Right lobe of liver (tissue), 6 donors: ENCODE measurements around the gene KRT7. TPM values are rescaled to one million over a fixed set of nuclear protein-coding genes. Genes with fewer than 3 reads are reported as not detected.
A peak's percentile ranks its signal among the peaks of the same experiment; 100 is the strongest.

Experiments
- ATAC-seq, 4 donors: fragments of 200-7000 bp; cut with Tn5 transposase; one replicate each; pipeline ENCODE4 v1.9.1; 2020; ENCODE audit warnings: mild to moderate bottlenecking in 4 of 4, moderate library complexity in 4 of 4
- DNase-seq, 3 donors: peaks; one replicate each; pipeline ENCODE4 v3.0.0-alpha.2; 2020
- H3K27ac ChIP-seq, 3 donors: fragments of 200-600 bp; one replicate each; pipeline ENCODE4 v1.8.0; 2022
- H3K27me3 ChIP-seq, 2 donors: fragments of 200-600 bp; one replicate each; pipeline ENCODE4 v1.8.0; 2022
- H3K36me3 ChIP-seq, 4 donors: fragments of 200-600 bp; sonication (generic) in 1 of 4; one replicate each; pipeline versions ENCODE4 v1.5.1 to v1.8.0; 2017 to 2022; ENCODE audit warnings: control low read depth in 1 of 4
- H3K4me1 ChIP-seq, 4 donors: fragments of 200-600 bp; sonication (generic) in 1 of 4; one replicate each; pipeline versions ENCODE4 v1.5.1 to v1.8.0; 2017 to 2022; ENCODE audit warnings: control low read depth in 1 of 4
- H3K4me3 ChIP-seq, 3 donors: fragments of 200-600 bp; one replicate each; pipeline ENCODE4 v1.8.0; 2022
- H3K9me3 ChIP-seq, 4 donors: fragments of 200-600 bp; sonication (generic) in 1 of 4; one replicate each; pipeline versions ENCODE4 v1.5.1 to v1.8.0; 2017 to 2022; ENCODE audit warnings: control low read depth in 1 of 4
- POLR2A ChIP-seq: fragments of 450-650 bp; IDR thresholded peaks from one replicate; pipeline ENCODE4 v1.6.1; 2017; ENCODE audit warnings: antibody characterized with exemption, mild to moderate bottlenecking
- WGBS: methylation state at CpG from one replicate; pipeline ENCODE4 v1.1.6; 2018; ENCODE audit warnings: low coverage, low lambda C conversion rate; ENCODE audit not compliant: insufficient coverage; ENCODE audit errors: missing lambda C conversion rate; 5-methylcytosine and 5-hydroxymethylcytosine counted together
- intact Hi-C, 2 donors: fragments of 100-400 bp; cut with DNase I; formaldehyde crosslinking; loops; one replicate each; pipeline versions ENCODE4 v1.11.2 to v1.14.1; 2022
- total RNA-seq, 6 experiments: library from RNA; depleted of rRNA in 2 of 6; stranded (reverse); fragments of >200 nt in 2 of 6; fragmentation: NEBNext Ultra II Directional in 3 of 6; extraction: Animal tissue kit (Norgen Biotek cat#: 25700) in 3 of 6; gene quantifications; one replicate each; pipeline versions ENCODE4 v1.1.0 to v1.2.4, GENCODE V29; 2016 to 2023
- TF ChIP-seq, protein P1 (sequence below), 4 donors: fragments of 200-600 bp in 3 of 4; fragments of 450-650 bp in 1 of 4; IDR thresholded peaks; one replicate each; pipeline versions ENCODE4 v1.5.1 to v1.8.0; 2016 to 2022; ENCODE audit warnings: antibody characterized with exemption in 4 of 4, mild to moderate bottlenecking in 2 of 4
- donor health status: DM: no; HTN: yes; CAD: no.
- donor health status: DM: no; HTN: no; CAD: no.
- donor health status: DM: no; HTN: no; CAD: no.
- donor health status: DM: no; HTN: yes; CAD: no.
- donor health status: DM: no; HTN: yes; CAD: no.

Gene KRT7
- total RNA-seq, 6 experiments from 2014 or later, result 3.4 to 19.2 (median 10.7) TPM

DNA sequence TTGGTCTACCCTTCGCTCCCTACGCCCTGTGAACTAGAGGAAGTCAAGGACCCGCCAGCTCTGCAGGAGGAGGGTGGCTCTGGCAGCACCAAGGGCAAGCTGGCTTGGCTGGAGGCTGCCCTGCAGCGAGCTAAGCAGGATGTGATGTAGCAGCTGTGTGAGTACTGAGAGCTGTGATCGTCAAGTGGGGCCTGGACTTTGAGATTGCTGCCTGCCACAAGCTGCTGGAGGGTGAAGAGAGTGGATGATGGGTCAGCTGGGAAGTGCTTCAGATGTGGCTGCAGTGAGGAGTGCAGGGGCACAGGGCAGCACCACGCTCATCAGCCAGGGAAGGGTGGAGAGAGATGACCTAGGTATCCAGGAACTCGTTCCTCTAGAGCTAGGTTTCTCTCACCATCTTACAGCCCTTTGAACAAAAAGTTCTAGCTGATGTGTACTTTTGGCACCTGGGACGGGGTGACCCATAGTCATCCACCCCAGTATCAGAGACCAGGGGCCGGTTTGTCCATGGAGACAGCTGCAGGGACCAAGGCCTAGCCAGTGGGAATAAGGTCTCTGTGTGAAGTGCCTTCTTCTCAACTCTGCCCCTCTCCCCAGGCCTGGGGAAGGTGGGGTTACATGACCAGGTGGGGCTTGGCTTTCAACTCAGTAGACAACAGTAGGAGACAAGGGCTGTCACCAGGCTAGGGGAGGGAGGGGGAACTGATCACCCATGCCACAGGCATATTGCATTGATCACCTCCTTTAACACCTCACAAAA, 44.6 kb downstream of the KRT7 start:
- 51% methylated on average over 3 of the region's 9 CpGs for WGBS
- TF ChIP-seq, protein P1, sequence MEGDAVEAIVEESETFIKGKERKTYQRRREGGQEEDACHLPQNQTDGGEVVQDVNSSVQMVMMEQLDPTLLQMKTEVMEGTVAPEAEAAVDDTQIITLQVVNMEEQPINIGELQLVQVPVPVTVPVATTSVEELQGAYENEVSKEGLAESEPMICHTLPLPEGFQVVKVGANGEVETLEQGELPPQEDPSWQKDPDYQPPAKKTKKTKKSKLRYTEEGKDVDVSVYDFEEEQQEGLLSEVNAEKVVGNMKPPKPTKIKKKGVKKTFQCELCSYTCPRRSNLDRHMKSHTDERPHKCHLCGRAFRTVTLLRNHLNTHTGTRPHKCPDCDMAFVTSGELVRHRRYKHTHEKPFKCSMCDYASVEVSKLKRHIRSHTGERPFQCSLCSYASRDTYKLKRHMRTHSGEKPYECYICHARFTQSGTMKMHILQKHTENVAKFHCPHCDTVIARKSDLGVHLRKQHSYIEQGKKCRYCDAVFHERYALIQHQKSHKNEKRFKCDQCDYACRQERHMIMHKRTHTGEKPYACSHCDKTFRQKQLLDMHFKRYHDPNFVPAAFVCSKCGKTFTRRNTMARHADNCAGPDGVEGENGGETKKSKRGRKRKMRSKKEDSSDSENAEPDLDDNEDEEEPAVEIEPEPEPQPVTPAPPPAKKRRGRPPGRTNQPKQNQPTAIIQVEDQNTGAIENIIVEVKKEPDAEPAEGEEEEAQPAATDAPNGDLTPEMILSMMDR (IDR thresholded peaks at IDR 0.05), result no peak
- TF ChIP-seq POLR2A, result no peak
- no peak for ATAC-seq
- Histone ChIP-seq H3K9me3 (no peaks in the 10 kb centered on the region), H3K36me3 (no peaks in the 10 kb centered on the region), H3K4me3 (no peak overlapping the region), H3K27me3 (no peaks in the 10 kb centered on the region), H3K27ac (no peak overlapping the region), H3K4me1 (no peaks in the 10 kb centered on the region)
- DNase-seq, result no peak
- intact Hi-C loops, result no loop called here

DNA sequence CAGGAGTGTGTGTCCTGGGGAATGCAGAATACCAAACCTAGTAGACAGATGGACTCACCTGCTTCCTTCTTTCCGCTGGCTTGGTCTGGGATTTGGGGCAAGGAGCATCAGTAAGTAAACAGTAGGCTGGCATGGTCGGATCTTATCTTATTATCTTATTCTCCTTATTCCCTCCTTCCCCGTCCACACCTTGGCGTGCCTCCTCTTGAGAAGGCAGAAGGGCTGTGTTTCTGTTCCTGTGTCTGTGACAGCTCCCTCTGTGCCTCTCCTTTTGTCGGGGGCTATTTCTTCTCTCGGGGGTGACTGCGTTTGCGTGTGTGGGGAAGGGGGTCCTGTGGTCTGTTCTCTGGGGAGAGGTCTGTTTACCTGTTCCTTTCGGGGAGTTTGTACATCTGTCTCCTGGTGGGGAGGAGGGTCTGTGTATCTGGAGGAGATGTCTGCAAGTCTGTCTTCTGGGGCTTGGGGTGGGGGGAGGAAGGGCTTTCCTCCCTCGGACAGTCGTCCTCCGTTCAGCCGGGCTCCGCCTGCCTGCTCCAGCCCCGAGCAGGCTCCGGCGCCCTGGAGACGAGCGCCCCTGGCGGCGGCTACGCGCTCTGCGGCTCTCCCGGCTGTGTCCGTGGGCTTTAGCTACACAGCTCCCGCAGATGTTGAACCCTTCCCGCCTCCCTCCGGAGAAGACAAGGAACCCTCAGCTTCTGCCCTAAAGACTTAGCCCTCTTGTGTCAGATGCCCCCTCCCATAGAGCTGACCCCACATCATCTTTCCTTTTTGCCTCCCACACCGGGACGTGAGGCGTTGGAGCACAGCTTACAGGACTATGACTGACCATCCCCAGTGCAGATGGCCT, 45.8 kb downstream of the KRT7 start:
- intact Hi-C loops, result no loop called here
- 37% methylated on average over 7 of the region's 32 CpGs for WGBS
- H3K27ac ChIP-seq, result no peak overlapping the region
- H3K27me3 ChIP-seq, result no peaks in the 10 kb centered on the region
- H3K36me3 ChIP-seq, result no peaks in the 10 kb centered on the region
- no peak overlapping the region for H3K4me3 ChIP-seq
- ATAC-seq (peak; percentile 91 to 97 (median 94)), DNase-seq (peak; percentile 74 to 82 (median 79))
- TF ChIP-seq, protein P1 (IDR thresholded peaks at IDR 0.05), result peak; percentile 88 to 98 (median 98)
- TF ChIP-seq POLR2A, result no peak
- H3K9me3 ChIP-seq, result no peaks in the 10 kb centered on the region
- H3K4me1 ChIP-seq, result no peaks in the 10 kb centered on the region

DNA sequence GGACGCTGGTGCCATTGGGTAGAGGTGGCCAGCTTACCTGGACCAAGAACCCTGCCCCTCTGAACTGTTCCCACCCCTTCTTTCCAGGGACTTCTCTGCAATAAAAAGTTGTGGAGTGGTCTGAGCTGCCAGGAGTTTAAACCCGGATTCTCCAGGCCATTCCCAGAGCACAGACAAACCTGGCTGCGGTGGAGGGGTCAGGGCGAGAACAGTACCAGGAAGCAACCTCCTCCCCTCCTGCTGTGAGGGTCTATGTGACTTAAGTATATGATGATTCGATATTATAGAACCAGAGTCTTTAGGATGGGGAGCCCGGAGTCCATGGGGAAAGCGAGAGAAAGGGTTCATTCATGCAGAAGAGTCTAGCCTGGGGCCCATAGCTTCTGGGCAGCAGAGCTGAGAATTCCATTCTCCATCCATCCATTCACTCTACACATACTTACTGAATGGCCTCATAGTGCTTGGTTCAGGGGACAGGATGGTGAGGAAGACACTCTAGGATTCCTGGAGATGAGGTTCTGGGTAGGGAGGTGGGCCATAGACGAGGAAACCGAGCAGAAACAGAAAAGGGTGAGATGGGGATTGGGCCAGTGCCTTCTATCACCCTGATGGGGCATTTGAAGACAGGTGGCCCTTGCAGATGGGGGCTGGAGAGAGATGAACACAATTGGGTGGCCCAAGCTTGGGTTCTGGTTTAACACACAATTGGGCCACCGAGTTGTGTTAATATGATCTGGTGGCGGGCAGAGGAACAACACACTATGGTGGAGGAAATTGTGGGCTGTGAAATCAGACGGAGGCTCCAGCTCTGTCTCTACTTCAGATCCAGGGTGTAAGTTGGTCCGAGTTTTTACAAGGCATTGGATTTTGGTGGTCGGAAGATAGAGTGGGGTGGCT, 46.6 kb downstream of the KRT7 start:
- H3K4me1 ChIP-seq, result no peaks in the 10 kb centered on the region
- no peak for ATAC-seq
- H3K27me3 ChIP-seq, result no peaks in the 10 kb centered on the region
- intact Hi-C loops, result no loop called here
- no peak overlapping the region for H3K27ac ChIP-seq
- TF ChIP-seq, protein P1 (IDR thresholded peaks at IDR 0.05), result no peak
- no peak for TF ChIP-seq POLR2A
- H3K36me3 ChIP-seq, result no peaks in the 10 kb centered on the region
- H3K4me3 ChIP-seq, result no peak overlapping the region
- WGBS, result 72% methylated on average over 12 of the region's 14 CpGs
- DNase-seq, result no peak
- H3K9me3 ChIP-seq, result no peaks in the 10 kb centered on the region

DNA sequence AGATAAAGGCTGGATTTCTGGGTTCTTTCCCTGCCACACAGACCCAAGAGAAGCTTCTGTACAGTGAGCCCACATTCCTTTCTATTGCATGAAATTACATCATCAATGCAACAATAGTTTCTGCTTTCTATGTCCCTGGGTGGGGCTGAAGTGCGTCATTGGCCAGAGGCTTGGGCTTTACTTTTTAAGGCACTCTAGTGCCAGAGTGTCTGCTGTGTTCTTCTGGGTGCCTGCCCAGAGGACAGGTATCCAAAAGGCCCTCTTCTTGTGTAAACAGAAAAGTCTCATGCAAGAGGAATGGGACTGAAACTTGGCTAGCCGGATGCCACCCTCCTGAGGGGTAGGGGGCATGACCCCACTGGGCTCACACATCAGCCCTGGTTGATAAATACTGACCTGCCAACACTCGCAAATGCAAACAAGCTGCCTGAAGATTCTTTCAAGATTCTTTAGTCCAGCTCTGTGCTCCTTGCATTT, 47.3 kb downstream of the KRT7 start:
- WGBS, result 35% methylated on average over 3 of the region's 3 CpGs
- no peak overlapping the region for H3K27ac ChIP-seq
- H3K36me3 ChIP-seq, result no peaks in the 10 kb centered on the region
- DNase-seq, result peak in 1 of 3 donors; percentile 45
- no peak overlapping the region for H3K4me3 ChIP-seq
- H3K9me3 ChIP-seq, result no peaks in the 10 kb centered on the region
- no peaks in the 10 kb centered on the region for H3K27me3 ChIP-seq
- no peaks in the 10 kb centered on the region for H3K4me1 ChIP-seq
- peak; percentile 32 to 79 (median 38) for ATAC-seq
- intact Hi-C loops, result no loop called here
- TF ChIP-seq POLR2A, result no peak
- TF ChIP-seq, protein P1 (IDR thresholded peaks at IDR 0.05), result no peak
